Left lung (tissue), 10 donors: ENCODE measurements around the gene SSBP2. TPM values are rescaled to one million over a fixed set of nuclear protein-coding genes. Genes with fewer than 3 reads are reported as not detected.
"Not testable (repeated sequence)": the region's sequence is repeated elsewhere in the genome, so short reads cannot be mapped to it uniquely, and the experiment has no call there.

Experiments used
- ATAC-seq: fragments of 200-7000 bp; cut with Tn5 transposase; one replicate; pipeline ENCODE4 v1.9.1; 2020; ENCODE audit warnings: moderate library complexity
- DNase-seq, 4 donors: peaks; one replicate each; pipeline ENCODE4 v3.0.0-alpha.2; 2013 to 2020
- H3K27ac ChIP-seq, 2 donors: fragments of 200-600 bp; sonication (generic) in 1 of 2; one replicate each; pipeline versions ENCODE4 v1.5.0 to v1.8.0; 2020 to 2021
- H3K27me3 ChIP-seq, 2 donors: fragments of 200-600 bp; sonication (generic) in 1 of 2; one replicate each; pipeline versions ENCODE4 v1.5.0 to v1.8.0; 2020 to 2021
- H3K36me3 ChIP-seq, 2 donors: fragments of 200-600 bp; sonication (generic) in 1 of 2; one replicate each; pipeline versions ENCODE4 v1.5.0 to v1.8.0; 2020 to 2021
- H3K4me1 ChIP-seq, 2 donors: fragments of 200-600 bp; one replicate each; pipeline ENCODE4 v1.8.0; 2021
- H3K4me3 ChIP-seq, 2 donors: fragments of 200-600 bp; sonication (generic) in 1 of 2; one replicate each; pipeline versions ENCODE4 v1.5.0 to v1.8.0; 2020 to 2021; ENCODE audit warnings: mild to moderate bottlenecking in 1 of 2
- H3K9me3 ChIP-seq, 2 donors: fragments of 200-600 bp; sonication (generic) in 1 of 2; one replicate each; pipeline versions ENCODE4 v1.5.0 to v1.8.0; 2020 to 2021
- intact Hi-C, 2 donors: fragments of 100-400 bp; cut with DNase I; formaldehyde crosslinking; loops; one replicate each; pipeline versions ENCODE4 v1.11.2 to v1.14.2; 2022
- polyA plus RNA-seq, 6 donors: library from polyadenylated mRNA; unstranded; fragments of 120-200 nt; gene quantifications; one replicate each; pipeline ENCODE4 v1.2.1, GENCODE V29; 2013; ENCODE audit not compliant: insufficient read length in 6 of 6
- total RNA-seq, 2 donors: library from RNA; stranded (reverse); fragmentation: NEBNext Ultra II Directional; extraction: Animal tissue kit (Norgen Biotek cat#: 25700); gene quantifications; one replicate each; pipeline ENCODE4 v1.2.1, GENCODE V29; 2021
- TF ChIP-seq, protein P1 (sequence below), 2 donors: fragments of 200-600 bp; sonication (generic) in 1 of 2; IDR thresholded peaks; one replicate each; pipeline versions ENCODE4 v1.5.0 to v1.8.0; 2021; ENCODE audit warnings: antibody characterized with exemption in 2 of 2
- donor health status: DM: no; HTN: yes; CAD: no.
- donor health status: DM: no; HTN: no; CAD: no.

SSBP2 gene
- total and polyA plus RNA-seq, 8 donors = 31.6 to 103 (median 74.8) TPM

DNA sequence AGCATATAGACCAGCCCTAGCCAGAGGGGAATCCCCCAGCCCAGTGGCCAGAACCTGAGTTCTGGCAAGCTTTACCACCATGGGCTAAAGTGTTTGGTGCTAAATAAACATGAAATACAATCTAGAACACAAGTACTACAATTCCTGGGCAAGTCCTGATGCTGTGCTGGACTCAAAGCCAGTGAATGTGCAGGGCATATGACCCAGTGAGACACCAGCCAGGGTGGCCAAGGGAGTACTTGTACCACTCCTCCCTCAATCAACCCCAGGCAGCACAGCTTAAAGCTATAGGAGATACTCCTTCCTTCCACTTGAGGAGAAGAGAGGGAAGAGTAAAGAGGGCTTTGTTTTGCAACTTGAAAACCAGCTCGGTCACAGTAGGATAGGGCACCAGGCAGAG lies 63.6 kb downstream of the SSBP2 start:
- H3K27me3 ChIP-seq = no peaks in the 10 kb centered on the region
- intact Hi-C loops = no loop called here
- no peak overlapping the region for H3K4me3 ChIP-seq
- TF ChIP-seq, protein P1, sequence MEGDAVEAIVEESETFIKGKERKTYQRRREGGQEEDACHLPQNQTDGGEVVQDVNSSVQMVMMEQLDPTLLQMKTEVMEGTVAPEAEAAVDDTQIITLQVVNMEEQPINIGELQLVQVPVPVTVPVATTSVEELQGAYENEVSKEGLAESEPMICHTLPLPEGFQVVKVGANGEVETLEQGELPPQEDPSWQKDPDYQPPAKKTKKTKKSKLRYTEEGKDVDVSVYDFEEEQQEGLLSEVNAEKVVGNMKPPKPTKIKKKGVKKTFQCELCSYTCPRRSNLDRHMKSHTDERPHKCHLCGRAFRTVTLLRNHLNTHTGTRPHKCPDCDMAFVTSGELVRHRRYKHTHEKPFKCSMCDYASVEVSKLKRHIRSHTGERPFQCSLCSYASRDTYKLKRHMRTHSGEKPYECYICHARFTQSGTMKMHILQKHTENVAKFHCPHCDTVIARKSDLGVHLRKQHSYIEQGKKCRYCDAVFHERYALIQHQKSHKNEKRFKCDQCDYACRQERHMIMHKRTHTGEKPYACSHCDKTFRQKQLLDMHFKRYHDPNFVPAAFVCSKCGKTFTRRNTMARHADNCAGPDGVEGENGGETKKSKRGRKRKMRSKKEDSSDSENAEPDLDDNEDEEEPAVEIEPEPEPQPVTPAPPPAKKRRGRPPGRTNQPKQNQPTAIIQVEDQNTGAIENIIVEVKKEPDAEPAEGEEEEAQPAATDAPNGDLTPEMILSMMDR (IDR thresholded peaks at IDR 0.05) = no peak
- DNase-seq (no peak), ATAC-seq (no peak)
- H3K4me1 ChIP-seq = no peaks in the 10 kb centered on the region
- H3K9me3 ChIP-seq = peaks cover 0 to 33% of the 10 kb centered on the region in 2 donors
- no peaks in the 10 kb centered on the region for H3K36me3 ChIP-seq
- H3K27ac ChIP-seq = no peak overlapping the region

DNA sequence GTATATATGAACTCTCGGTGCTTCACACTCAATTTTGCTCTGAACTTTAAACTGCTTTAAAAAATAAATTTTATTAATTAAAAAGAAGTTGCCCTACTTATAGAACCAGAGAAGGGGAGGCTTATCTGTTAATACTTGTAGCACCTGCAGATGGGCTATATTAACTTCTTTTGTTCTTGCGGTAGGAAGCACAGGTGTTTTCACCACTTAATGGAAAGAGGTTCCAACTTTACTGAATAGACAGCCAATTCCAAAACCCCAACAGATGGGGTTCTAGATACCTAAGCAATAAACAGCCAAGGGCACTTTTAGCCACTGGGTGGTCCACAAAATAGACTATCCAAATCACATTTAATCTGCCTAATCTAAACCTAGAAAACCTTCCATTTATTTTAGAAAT lies 65.4 kb downstream of the SSBP2 start:
- intact Hi-C loops = no loop called here
- H3K4me1 ChIP-seq = no peaks in the 10 kb centered on the region
- TF ChIP-seq, protein P1 (IDR thresholded peaks at IDR 0.05) = no peak
- DNase-seq (no peak), ATAC-seq (no peak)
- no peaks in the 10 kb centered on the region for H3K36me3 ChIP-seq
- no peaks in the 10 kb centered on the region for H3K27me3 ChIP-seq
- H3K4me3 ChIP-seq = no peak overlapping the region
- H3K27ac ChIP-seq = no peak overlapping the region
- H3K9me3 ChIP-seq = peaks cover 0 to 16% of the 10 kb centered on the region in 2 donors

GRCh38 chr5:81679885-81680284 lies 71.0 kb downstream of the SSBP2 start:
- no peak for DNase-seq
- Histone ChIP-seq H3K4me3 (no peak overlapping the region), H3K27me3 (no peaks in the 10 kb centered on the region), H3K4me1 (no peaks in the 10 kb centered on the region), H3K36me3 (no peaks in the 10 kb centered on the region), H3K9me3 (no peaks in the 10 kb centered on the region), H3K27ac (no peak overlapping the region)
- intact Hi-C loops = no loop called here
- TF ChIP-seq, protein P1 (IDR thresholded peaks at IDR 0.05) = no peak
- no peak for ATAC-seq

DNA sequence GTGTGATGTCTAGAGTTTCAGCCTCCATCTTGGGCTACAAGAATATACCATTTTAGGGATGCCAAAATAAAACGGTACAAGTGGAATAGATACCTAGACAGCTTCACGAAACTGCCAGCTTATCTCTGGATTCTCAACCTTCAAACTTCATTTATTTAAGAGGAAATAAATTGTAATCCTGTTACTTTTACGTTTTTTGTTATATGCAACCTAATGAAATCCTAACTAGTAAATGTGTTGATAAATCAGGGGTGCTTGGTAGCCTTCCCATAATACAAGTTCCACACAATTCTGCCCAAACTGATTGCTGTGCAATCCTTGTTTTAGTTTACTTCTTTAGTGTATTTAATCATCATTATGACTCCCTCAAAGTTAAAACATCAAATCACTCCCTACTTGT lies 75.5 kb downstream of the SSBP2 start:
- no peak for DNase-seq
- Histone ChIP-seq H3K9me3 (no peaks in the 10 kb centered on the region), H3K36me3 (no peaks in the 10 kb centered on the region), H3K27ac (no peak overlapping the region), H3K4me3 (no peak overlapping the region), H3K4me1 (no peaks in the 10 kb centered on the region), H3K27me3 (no peaks in the 10 kb centered on the region)
- intact Hi-C loops = no loop called here
- TF ChIP-seq, protein P1 (IDR thresholded peaks at IDR 0.05) = no peak
- no peak for ATAC-seq

- ATAC-seq (no peak), DNase-seq (no peak)
- intact Hi-C loops = no loop called here
- no peaks in the 10 kb centered on the region for H3K27me3 ChIP-seq
- no peaks in the 10 kb centered on the region for H3K36me3 ChIP-seq
- no peak overlapping the region for H3K4me3 ChIP-seq
- no peaks in the 10 kb centered on the region for H3K9me3 ChIP-seq
- TF ChIP-seq, protein P1 (IDR thresholded peaks at IDR 0.05) = no peak
- H3K27ac ChIP-seq = no peak overlapping the region
- H3K4me1 ChIP-seq = no peaks in the 10 kb centered on the region
Observed at GRCh38 chr5:81665795-81666194, 85.1 kb downstream of the SSBP2 start.

DNA sequence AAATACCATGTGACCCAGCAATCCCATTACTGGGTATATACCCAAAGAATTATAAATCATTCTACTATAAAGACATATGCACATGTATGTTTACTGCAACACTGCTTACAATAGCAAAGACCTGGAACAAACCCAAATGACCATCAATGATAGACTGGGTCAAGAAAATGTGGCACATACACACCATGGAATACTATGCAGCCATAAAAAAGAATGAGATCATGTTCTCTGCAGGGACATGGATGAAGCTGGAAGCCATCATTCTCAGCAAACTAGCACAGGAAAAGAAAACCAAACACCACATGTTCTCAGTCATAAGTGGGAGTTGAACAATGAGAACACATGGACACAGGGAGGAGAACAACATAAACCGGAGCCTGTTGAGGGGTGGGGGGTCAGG lies 90.3 kb downstream of the SSBP2 start:
- H3K4me3 ChIP-seq, H3K36me3 ChIP-seq, ATAC-seq, H3K27ac ChIP-seq, intact Hi-C loops, DNase-seq, H3K9me3 ChIP-seq, H3K4me1 ChIP-seq, H3K27me3 ChIP-seq: not testable (repeated sequence)
